Esophagus muscularis mucosa (tissue), 4 donors: ENCODE data around the gene PER3.

Experiments
- CTCF ChIP-seq, 3 experiments: fragments of 200-600 bp in 2 of 3; fragments of 450-650 bp in 1 of 3; sonication (generic) in 2 of 3; IDR thresholded peaks; one replicate each; pipeline ENCODE4 v1.5.1; 2017 to 2019; ENCODE audit warnings: antibody characterized with exemption in 3 of 3, mild to moderate bottlenecking in 2 of 3, moderate library complexity in 1 of 3
- EP300 ChIP-seq: sonication (generic); formaldehyde crosslinking; IDR thresholded peaks from one replicate; pipeline ENCODE4 v1.6.1; 2017; ENCODE audit warnings: antibody characterized with exemption
- POLR2A ChIP-seq: fragments of 450-650 bp; IDR thresholded peaks from one replicate; pipeline ENCODE4 v1.6.1; 2017; ENCODE audit warnings: antibody characterized with exemption, moderate library complexity, mild to moderate bottlenecking, low read depth
- POLR2AphosphoS5 ChIP-seq, 2 donors: sonication (generic); formaldehyde crosslinking; IDR thresholded peaks; one replicate each; pipeline ENCODE4 v1.6.1; 2017; ENCODE audit warnings: antibody characterized with exemption in 2 of 2

DNA sequence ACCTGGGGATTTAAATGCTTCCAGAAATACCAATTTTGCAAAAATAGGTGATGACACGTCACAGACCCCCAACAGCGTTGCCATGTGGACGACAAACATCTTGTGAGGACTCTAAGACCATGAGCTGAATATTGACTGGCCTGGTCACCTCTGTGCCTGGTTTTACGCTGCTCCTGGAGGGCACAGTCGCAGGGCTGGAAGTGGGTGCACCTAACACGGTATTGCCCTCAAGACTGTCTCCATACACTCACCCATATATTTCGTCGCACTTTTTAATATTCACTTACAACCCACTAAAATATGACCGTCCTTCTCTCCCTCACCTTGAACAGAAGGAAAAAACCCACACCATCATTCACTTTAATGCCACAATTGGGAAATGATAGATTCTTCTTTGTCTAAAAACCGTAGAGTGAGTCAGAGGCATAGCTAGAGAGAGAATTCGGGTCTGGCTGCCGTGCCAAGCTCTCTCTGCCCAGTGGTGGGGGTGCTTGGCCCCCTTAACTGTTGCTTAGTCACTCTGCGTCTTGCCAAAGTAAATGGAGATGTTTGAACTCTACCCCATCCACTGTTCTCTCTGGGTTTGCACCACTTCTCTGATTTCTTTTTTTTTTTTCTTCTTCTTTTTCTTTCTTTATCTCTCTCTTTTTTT, 109.6 kb downstream of the PER3 start:
- TF ChIP-seq CTCF (IDR thresholded peaks at IDR 0.05) (no peak), POLR2AphosphoS5 (IDR thresholded peaks at IDR 0.05) (no peak), POLR2A (no peak), EP300 (no peak)
